Inferior parietal cortex (tissue), 1 donor: Measurements from ENCODE around the gene TGFBR1.
A peak's percentile ranks its signal among the peaks of the same experiment; 100 is the strongest.

Source experiments
- DNase-seq: peaks from one replicate; pipeline ENCODE4 v3.0.0-alpha.2; 2016; ENCODE audit errors: extremely low spot score

Gene TGFBR1

DNA sequence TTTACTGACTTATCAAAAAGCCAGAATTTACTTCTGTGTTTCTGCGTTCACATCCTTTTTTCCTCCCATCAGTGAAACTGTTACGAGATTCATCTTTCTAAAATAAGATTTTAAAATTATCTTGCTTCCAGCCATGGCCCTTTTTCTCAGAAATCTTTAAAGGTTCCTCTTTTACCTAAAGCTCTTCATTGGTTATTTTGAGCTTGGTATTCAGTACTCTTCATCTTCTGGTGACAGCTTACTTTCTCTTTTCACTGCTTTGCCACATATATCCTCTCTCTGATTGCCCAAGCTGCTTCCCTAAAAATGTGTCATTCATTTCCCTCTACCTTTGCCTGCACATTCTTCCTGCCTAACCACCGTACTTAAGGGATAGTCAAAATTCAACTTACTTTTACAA, 32.3 kb downstream of the TGFBR1 start:
- no peak for DNase-seq

GRCh38 chr9:99137891-99138290, 33.0 kb downstream of the TGFBR1 start:
- no peak for DNase-seq

DNA sequence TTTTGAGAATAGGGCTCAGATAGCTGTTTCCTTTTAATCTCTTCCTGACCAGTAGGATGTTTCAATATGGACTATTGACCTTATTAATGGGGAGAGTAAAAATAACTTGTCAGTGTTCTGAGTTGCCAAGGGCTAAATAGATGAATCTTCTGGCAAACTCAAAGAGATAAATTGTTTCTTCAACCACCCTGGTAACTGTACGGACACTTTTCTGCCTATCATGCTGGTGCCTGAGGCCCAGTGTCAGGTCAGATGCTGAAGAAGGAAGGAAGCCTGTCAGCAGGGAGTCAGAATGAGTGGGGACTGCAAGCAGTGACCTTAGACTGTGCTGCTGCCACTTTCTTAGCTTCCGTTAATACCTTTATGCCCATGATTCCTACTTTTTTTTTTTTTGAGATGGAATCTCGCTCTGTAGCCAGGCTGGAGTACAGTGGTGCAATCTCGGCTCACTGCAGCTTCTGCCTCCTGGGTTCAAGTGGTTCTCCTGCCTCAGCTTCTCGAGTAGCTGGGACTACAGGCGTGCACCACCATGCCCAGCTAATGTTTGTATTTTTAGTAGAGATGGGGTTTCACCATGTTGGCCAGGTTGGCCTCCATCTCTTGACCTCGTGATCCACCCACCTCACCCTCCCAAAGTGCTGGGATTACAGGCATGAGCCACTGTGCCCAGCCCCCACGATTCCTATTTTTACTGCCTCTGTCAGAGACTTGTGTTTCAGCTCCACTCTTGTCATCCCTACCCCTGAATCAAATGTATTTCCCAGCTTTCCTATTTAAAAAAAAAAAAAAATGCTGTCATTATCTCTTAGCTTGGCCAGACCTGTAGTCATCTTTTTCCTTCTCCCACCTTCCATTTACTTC, 33.7 kb downstream of the TGFBR1 start:
- no peak for DNase-seq

GRCh38 chr9:99139868-99140267, 35.0 kb downstream of the TGFBR1 start:
- DNase-seq = no peak

DNA sequence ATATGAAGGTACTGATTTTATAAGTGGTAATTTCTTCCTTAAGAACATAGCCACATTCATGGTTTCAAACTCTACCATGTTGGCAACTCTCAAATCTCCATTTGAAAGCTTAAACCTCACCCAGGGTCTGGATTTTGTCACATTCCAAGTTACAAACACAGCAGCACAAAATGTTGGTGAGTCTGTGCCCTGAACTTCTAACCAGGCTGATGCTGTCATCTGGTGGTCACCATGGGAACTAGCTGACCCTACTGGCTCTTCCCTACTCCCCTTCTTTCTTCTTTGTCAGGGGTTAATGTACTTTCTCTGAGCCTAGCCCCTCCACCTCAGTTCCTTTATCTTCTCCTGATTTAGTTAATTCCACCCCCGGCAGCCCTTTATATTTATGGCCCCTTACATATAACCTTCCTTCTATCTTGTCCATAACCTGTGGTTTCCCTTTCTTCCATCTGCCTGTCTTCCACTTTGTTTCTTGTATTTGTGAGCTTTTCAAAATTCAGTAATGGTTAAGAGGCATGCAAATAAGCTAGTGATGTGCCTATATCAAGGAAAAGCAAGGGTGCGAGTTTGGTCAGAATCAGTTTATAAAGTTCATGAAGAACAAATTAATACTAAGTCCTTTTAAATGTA, 35.9 kb downstream of the TGFBR1 start:
- peak; percentile 67 for DNase-seq

DNA sequence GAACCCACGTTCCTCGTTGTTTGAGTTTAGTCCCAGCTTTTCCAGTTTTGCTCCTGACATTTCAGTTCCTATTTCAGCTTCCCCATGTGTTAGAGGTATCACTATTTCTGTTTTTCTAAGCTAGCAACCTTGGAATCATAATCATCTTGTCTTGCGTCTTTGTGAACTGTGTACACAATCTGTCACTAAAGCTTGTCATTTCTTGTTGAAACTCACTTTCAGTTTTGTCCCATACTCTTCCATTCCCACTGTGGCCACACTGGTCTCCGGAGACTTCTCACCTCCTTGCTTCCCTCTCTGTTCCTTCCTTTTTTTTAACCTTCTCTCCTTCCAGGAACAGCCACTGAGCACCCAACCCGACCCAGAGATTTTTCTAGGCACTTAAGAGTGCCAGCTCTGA, 36.9 kb downstream of the TGFBR1 start:
- DNase-seq = no peak

DNA sequence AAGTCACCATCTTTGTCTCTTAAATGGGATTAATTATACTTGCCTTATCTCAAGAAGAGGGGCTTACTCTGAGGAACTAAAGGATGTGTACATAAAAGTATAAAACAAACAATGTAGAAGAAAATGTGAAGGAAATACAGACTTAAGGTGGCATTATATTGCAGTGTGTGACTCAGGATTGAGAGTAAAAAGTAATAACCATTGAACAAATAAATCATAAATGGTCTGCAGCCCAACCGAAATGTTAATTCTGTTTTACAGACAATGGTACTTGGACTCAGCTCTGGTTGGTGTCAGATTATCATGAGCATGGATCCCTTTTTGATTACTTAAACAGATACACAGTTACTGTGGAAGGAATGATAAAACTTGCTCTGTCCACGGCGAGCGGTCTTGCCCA, 37.4 kb downstream of the TGFBR1 start:
- no peak for DNase-seq

DNA sequence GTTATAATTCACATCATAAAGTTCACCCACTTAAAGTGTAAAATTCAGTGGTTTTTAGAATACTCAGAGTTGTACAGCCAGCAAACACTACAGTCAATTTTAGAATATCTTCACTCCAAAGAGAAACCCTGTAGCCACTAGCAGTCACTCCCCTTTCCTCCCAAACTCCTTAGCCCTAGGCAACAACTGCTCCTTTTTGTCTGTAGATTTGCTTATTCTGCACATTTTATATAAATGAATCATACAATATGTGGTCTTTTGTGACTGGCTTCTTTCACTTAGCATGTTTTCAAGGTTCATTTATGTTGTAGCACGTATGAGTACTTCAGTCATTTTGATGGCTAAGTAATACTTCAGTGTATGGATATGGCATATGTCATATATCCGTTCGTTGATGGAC, 38.7 kb downstream of the TGFBR1 start:
- no peak for DNase-seq

DNA sequence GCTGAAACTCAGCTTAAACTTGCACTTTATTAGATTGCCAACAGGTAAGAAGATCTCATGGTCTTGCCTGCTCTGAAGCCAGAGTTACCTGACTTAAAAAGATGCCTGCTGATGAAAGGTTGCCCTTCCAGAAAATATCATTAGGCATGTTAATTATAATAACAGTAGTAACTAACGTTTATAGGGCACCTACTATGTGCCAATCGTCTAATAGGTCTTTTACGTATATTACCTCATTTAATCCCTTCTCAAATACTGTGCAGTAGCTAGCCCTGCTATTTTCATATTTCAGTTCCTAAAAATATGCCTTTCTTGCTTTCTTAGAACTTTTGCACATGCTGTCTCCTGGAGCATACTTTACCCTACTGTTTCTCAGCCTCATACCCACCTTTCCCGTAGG, 40.1 kb downstream of the TGFBR1 start:
- no peak for DNase-seq

- DNase-seq = no peak
Measured at GRCh38 chr9:99146574-99146973, 41.7 kb downstream of the TGFBR1 start.

GRCh38 chr9:99147177-99147576, 42.3 kb downstream of the TGFBR1 start:
- DNase-seq = no peak

DNA sequence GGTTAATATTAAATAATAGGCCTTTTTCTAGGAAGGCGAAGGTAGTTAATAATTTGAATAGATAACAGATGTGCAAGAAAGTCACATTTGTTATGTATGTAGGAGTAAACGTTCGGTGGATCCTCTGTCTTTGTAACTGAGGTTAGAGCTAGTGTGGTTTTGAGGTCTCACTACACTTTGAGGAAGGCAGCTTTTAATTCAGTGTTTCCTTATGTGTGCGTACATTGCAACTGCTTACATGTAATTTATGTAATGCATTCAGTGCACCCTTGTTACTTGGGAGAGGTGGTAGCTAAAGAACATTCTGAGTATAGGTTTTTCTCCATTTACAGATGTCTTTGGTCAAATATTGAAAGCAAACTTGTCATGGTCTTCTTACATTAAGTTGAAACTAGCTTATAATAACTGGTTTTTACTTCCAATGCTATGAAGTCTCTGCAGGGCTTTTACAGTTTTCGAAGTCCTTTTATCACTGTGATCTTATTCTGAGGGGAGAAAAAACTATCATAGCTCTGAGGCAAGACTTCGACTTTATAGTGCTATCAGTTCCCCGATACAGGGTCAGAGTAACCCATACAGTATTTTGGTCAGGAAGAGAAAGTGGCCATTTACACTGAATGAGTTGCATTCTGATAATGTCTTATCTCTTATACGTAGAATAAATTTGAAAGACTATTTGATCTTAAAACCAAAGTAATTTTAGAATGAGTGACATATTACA, 45.7 kb downstream of the TGFBR1 start:
- no peak for DNase-seq

DNA sequence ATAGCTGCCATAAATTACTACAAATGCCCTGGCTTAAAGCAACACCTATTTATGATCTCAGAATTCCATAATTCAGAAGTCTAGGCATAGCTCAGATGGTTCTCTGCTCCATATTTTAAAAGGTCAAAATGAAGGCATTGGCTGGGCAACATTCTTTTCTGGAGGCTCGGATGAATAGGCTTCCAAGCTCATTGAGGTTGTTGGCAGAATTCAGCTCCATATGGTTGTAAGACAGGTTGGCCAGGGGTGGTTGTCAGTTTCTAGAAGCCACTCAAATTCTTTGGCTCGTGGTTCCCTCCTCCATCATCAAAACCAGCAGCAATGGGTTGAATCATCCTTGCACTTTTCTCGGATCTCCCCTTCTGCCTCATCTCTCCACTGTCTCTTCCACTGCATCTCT, 49.4 kb downstream of the TGFBR1 start:
- no peak for DNase-seq

DNA sequence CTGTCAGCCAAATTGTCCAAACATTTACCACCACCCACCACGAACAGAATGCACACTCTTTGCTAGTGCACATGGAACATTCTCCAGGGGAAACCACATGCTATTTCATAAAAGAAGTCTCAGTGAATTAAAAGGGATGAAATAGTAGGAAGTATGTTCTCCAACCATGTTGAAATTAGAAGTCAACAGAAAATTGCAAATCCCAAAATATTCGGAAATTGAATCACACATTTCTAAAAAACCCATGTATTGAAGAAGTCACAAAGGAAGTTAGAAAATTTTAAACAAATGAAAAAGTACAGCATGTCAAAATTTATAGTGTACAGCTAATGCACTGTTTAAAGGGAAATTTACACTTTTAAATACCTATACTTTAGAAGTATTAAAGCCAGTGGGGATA, 50.8 kb downstream of the TGFBR1 start:
- DNase-seq = no peak

DNA sequence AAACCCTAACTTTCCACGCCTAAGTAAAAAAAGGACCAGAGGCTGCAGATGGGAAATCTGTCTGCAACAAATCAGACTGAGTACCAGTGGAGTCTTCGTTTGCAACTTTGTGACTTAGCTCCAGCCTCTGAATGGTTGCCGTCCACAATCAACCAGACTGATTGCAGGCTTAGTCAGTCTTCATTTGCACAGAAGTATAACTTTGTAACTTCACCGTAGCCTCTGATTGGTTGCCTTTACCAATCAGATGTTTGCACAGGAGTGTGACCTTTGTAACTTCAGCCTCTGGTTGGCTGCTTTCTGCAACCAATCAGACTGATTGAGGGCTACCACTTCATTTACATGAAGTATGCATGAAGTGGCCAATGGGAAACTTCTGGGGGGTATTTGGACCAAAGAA, 53.7 kb downstream of the TGFBR1 start:
- DNase-seq = no peak

- no peak for DNase-seq
Measured at GRCh38 chr9:99160173-99160572, 55.3 kb downstream of the TGFBR1 start.

DNA sequence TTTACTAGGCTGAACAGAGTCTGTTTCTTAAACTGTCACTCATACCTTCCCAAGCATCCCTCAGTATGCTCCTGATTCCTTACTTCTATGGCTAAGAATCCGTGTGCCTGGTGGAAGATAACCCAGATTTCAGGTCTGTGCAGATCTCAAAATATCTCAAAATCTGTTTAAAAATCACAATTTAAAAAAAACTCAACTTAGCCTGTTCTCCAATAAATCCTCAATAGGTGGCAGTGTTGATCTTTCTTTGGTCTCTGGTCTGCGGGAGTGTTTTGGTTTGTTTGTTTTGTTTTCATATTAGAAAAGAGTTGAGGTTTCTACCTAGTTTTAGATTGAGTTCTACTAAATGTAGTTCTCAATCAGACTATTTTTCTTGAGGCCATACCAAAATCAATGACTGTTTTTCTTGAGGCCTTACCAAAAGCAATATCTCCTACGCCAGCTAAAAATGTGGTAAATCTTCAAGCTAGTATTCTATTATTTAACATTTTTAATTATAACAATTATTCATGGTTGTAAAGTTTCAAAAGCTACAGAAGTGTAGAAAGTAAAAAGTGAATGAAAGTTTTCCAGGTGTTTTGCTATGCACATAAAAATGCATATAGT, 57.9 kb downstream of the TGFBR1 start:
- peak; percentile 81 for DNase-seq

DNA sequence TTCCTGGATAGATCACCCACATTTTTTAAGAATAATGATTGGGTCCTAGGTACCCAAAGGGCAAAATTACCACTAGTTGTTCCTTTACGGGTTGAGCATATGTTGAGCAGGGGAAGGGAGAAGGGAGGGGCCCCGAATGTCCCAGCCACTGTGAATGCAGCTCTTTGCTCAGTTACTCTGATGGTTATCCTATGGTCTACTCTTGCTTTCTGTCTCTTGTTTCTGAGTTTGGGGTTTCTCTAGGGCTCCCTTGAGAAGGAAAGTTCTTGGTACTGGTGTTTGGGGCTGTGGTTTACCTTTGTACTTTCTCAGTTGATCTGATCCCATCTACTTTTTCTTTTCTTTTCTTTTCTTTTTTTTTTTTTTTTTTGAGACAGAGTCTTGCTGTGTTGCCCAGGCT, 61.2 kb downstream of the TGFBR1 start:
- DNase-seq = no peak

GRCh38 chr9:99167119-99167518, 62.2 kb downstream of the TGFBR1 start:
- no peak for DNase-seq

GRCh38 chr9:99167694-99168093, 62.8 kb downstream of the TGFBR1 start:
- no peak for DNase-seq

DNA sequence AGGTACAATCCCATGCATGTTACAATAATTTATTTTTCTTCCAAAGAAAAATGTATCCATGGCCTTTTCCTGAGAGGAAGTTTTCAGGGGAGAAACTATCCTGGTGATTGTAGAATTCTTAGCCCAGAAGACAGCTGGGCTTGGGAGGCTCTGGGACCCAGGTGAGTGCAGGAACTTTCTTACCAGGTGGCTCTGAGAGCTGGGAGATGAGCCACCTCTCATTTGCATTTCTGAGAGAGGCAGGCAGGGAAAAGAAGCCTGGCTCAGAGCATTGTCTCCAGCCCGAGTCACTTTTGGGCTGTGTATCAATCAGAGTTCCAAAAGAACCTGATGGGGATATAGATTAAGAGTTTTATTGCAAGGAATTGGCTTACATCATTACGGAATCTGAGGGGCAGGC, 64.2 kb downstream of the TGFBR1 start:
- DNase-seq = no peak

DNA sequence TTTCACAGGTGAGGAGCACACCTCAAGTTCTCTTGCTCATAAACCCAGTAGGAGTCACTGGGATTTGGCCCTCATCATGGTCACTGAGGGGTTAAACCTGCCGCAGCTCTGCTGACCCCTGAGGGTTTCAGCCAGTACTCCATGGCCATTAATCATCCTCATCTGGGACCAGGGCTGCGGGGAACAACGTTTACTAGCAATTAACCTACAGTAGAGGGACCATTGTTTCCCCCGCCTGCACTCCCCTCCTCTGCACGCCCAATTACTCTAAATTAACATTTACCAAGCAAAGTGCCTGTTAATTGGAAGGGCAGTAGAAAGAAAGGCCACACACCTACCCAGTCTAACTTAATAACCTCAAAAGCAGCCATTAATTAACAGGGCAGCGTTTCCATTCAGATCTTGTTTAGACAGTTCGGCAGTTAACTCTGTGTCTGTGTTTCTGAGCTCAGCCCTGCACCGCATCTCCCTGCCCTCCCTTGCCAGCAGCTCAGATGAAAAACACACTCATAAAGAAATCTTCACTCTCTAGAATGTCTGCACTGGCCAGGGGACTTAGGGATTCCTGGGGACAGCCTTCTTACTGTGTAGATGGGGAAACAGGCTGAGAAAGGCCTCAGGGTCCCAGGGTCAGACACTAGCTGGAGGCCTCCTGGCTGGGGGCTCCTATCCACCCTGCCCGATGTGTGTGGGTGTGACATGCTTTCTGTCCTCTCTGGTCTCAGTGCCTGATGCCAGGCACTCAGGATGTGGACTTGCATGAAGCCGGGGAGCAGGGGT, 65.3 kb downstream of the TGFBR1 start:
- DNase-seq = no peak
